ENCODE results near the gene SAA2. TPM values are rescaled to one million over a fixed set of nuclear protein-coding genes. Genes with fewer than 3 reads are reported as not detected.
"Not testable (repeated sequence)": the region's sequence is repeated elsewhere in the genome, so short reads cannot be mapped to it uniquely, and the experiment has no call there.

The SAA2 gene
- total RNA-seq, 1 donor from 2014 or later = not detected

DNA sequence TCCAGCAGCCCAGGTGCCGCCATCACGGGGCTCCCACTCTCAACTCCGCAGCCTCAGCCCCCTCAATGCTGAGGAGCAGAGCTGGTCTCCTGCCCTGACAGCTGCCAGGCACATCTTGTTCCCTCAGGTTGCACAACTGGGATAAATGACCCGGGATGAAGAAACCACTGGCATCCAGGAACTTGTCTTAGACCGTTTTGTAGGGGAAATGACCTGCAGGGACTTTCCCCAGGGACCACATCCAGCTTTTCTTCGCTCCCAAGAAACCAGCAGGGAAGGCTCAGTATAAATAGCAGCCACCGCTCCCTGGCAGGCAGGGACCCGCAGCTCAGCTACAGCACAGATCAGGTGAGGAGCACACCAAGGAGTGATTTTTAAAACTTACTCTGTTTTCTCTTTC lies 17.5 kb upstream of the SAA2 start, which contains the start of gene SAA1:
SAA1 (plus strand) TSS at position 316 of the 400 bp plus-strand sequence. CDS start 624 bp downstream, outside the sequence.
- no peak for DNase-seq (ENCODE audit: low spot score)
- Mint-ChIP-seq H3K36me3 (ENCODE audit: low read depth) (no peaks in the 10 kb centered on the region), H3K27ac (ENCODE audit: unreplicated experiment) (no peak within 1 kb of the TSS), H3K4me1 (ENCODE audit: low read depth) (no peaks in the 10 kb centered on the region), H3K27me3 (ENCODE audit: low read depth) (no peaks in the 10 kb centered on the region), H3K4me3 (ENCODE audit: unreplicated experiment) (no peak within 1 kb of the TSS), H3K9me3 (ENCODE audit: low read depth) (no peaks in the 10 kb centered on the region)
- TF ChIP-seq, protein P1, sequence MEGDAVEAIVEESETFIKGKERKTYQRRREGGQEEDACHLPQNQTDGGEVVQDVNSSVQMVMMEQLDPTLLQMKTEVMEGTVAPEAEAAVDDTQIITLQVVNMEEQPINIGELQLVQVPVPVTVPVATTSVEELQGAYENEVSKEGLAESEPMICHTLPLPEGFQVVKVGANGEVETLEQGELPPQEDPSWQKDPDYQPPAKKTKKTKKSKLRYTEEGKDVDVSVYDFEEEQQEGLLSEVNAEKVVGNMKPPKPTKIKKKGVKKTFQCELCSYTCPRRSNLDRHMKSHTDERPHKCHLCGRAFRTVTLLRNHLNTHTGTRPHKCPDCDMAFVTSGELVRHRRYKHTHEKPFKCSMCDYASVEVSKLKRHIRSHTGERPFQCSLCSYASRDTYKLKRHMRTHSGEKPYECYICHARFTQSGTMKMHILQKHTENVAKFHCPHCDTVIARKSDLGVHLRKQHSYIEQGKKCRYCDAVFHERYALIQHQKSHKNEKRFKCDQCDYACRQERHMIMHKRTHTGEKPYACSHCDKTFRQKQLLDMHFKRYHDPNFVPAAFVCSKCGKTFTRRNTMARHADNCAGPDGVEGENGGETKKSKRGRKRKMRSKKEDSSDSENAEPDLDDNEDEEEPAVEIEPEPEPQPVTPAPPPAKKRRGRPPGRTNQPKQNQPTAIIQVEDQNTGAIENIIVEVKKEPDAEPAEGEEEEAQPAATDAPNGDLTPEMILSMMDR (IDR thresholded peaks at IDR 0.05) = no peak

GRCh38 chr11:18264677-18265555 lies 16.4 kb upstream of the SAA2 start:
- DNase-seq (ENCODE audit: low spot score) = no peak
- no peaks in the 10 kb centered on the region for H3K36me3 Mint-ChIP-seq (ENCODE audit: low read depth)
- H3K27me3 Mint-ChIP-seq (ENCODE audit: low read depth) = no peaks in the 10 kb centered on the region
- no peaks in the 10 kb centered on the region for H3K4me1 Mint-ChIP-seq (ENCODE audit: low read depth)
- no peak overlapping the region for H3K27ac Mint-ChIP-seq (ENCODE audit: unreplicated experiment)
- H3K9me3 Mint-ChIP-seq (ENCODE audit: low read depth) = no peaks in the 10 kb centered on the region
- TF ChIP-seq, protein P1 (IDR thresholded peaks at IDR 0.05) = no peak
- H3K4me3 Mint-ChIP-seq (ENCODE audit: unreplicated experiment) = no peak overlapping the region

- Mint-ChIP-seq H3K36me3 (ENCODE audit: low read depth) (no peaks in the 10 kb centered on the region), H3K4me3 (ENCODE audit: unreplicated experiment) (no peak overlapping the region), H3K9me3 (ENCODE audit: low read depth) (no peaks in the 10 kb centered on the region), H3K4me1 (ENCODE audit: low read depth) (no peaks in the 10 kb centered on the region), H3K27me3 (ENCODE audit: low read depth) (no peaks in the 10 kb centered on the region), H3K27ac (ENCODE audit: unreplicated experiment) (no peak overlapping the region)
- TF ChIP-seq, protein P1 (IDR thresholded peaks at IDR 0.05) = no peak
- DNase-seq (ENCODE audit: low spot score) = no peak
Observed at GRCh38 chr11:18264035-18264434, 15.6 kb upstream of the SAA2 start.

GRCh38 chr11:18262681-18263350 lies 14.3 kb upstream of the SAA2 start:
- H3K4me1 Mint-ChIP-seq (ENCODE audit: low read depth); H3K27ac Mint-ChIP-seq (ENCODE audit: unreplicated experiment); DNase-seq (ENCODE audit: low spot score); H3K36me3 Mint-ChIP-seq (ENCODE audit: low read depth); H3K9me3 Mint-ChIP-seq (ENCODE audit: low read depth); H3K4me3 Mint-ChIP-seq (ENCODE audit: unreplicated experiment); H3K27me3 Mint-ChIP-seq (ENCODE audit: low read depth): not testable (repeated sequence)

GRCh38 chr11:18261721-18262120 lies 13.3 kb upstream of the SAA2 start:
- peaks cover under 1% of the 10 kb centered on the region for H3K36me3 Mint-ChIP-seq (ENCODE audit: low read depth)
- H3K27me3 Mint-ChIP-seq (ENCODE audit: low read depth) = peaks cover under 1% of the 10 kb centered on the region
- no peak overlapping the region for H3K27ac Mint-ChIP-seq (ENCODE audit: unreplicated experiment)
- no peak overlapping the region for H3K4me3 Mint-ChIP-seq (ENCODE audit: unreplicated experiment)
- no peaks in the 10 kb centered on the region for H3K9me3 Mint-ChIP-seq (ENCODE audit: low read depth)
- TF ChIP-seq, protein P1 (IDR thresholded peaks at IDR 0.05) = no peak
- no peak for DNase-seq (ENCODE audit: low spot score)
- no peaks in the 10 kb centered on the region for H3K4me1 Mint-ChIP-seq (ENCODE audit: low read depth)
